ENCODE measurements around the gene RSPH10B2. TPM values are rescaled to one million over a fixed set of nuclear protein-coding genes. Genes with fewer than 3 reads are reported as not detected.

The RSPH10B2 gene
- total and polyA plus RNA-seq, 2 of the 8 experiments (the other 6 are each of a cell fraction or from before 2014, with no cell fraction given), result 0.14 to 0.35 TPM

DNA sequence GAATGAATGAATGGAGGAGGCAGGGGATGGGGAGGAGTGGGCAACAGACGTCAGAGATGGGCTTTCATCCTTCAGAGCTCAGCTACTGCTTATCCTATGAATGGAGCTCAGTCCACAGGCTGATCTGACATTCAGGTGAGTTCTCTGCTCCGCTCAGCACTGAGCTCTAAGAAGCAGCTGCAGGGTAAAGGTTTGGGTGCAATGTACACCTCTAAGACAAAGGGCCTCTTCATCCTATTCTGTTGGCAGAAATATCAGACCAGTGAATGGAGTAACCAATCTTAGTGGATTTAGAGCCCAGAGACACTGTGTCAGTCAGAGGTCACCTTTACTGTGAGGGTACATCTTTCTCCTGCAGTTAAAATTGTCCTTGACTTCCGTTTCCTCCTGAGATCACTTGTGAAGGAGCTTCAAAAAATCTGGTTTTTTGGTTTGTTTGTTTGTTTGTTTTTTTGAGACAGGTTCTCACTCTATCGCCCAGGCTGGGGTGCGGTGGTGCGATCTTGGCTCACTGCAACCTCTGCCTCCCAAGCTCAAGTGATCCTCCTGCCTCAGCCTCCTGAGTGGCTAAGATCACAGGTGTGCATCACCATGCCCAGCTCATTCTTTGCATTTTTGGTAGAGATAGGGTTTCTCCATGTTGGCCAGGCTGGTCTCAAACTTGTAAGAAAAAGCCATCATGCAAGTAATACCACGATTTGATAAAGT lies 77.3 kb downstream of the RSPH10B2 start:
- no peak overlapping the region for H3K4me3 ChIP-seq (ENCODE audit: extremely low read depth in 1 of 4, insufficient read depth in 2 of 4, low read depth in 3 of 4, low read length in 4 of 4)
- H3K23ac ChIP-seq (ENCODE audit: insufficient read length), result no peak overlapping the region
- no peak for FAIRE-seq
- no peaks in the 10 kb centered on the region for H3K36me3 ChIP-seq (ENCODE audit: control insufficient read depth in 2 of 4, insufficient read depth in 4 of 4, low read length in 3 of 4)
- ChIA-PET CTCF (ENCODE audit: partially characterized antibody) (interaction anchor here (2.5 kb wide), 1 partner anchor 27 kb away, joined by 7 read pairs; no protein-coding TSS in a partner anchor), POLR2A (ENCODE audit: partially characterized antibody) (no interaction called here)
- H3K79me2 ChIP-seq (ENCODE audit: control insufficient read depth in 1 of 2, insufficient read depth in 2 of 2, low read length in 2 of 2), result no peaks in the 10 kb centered on the region
- no peak overlapping the region for H2BK20ac ChIP-seq (ENCODE audit: low read length)
- H3K27ac ChIP-seq (ENCODE audit: low read depth, low read length), result no peak overlapping the region
- no peak overlapping the region for H3K4me2 ChIP-seq (ENCODE audit: insufficient read depth in 1 of 2, low read depth in 2 of 2, low read length in 2 of 2)
- 83% methylated on average over 7 of the region's 7 CpGs; no CpG with 5 or more reads in 1 of the 2 experiments for WGBS, 2 experiments (ENCODE audit: extremely low coverage in 1 of 2, insufficient coverage in 1 of 2, insufficient read length in 1 of 2, insufficient replicate concordance in 2 of 2, low coverage in 1 of 2, low lambda C conversion rate in 2 of 2, missing lambda C conversion rate in 1 of 2)
- H4K20me1 ChIP-seq (replicated peaks in 1 of 2; ENCODE audit: control insufficient read depth in 1 of 2, insufficient read depth in 2 of 2, low read length in 2 of 2), result no peaks in the 10 kb centered on the region
- no peak overlapping the region for H2AK5ac ChIP-seq (ENCODE audit: low read depth, low read length)
- H3K9me3 ChIP-seq (ENCODE audit: insufficient read depth in 2 of 2, low read depth in 1 of 2, low read length in 1 of 2), result no peaks in the 10 kb centered on the region
- no peak overlapping the region for H3K9ac ChIP-seq (replicated peaks in 1 of 4; ENCODE audit: extremely low read depth in 1 of 4, low read depth in 3 of 4, low read length in 3 of 4)
- no peaks in the 10 kb centered on the region for H3K23me2 ChIP-seq (ENCODE audit: low read depth, low read length)
- no peak overlapping the region for H4K8ac ChIP-seq (ENCODE audit: extremely low read depth, insufficient read depth, low read length)
- no peak overlapping the region for H3K14ac ChIP-seq (ENCODE audit: insufficient read length)
- H4K91ac ChIP-seq (replicated peaks; ENCODE audit: insufficient read length, low read length), result no peak overlapping the region
- no peak overlapping the region for H2BK120ac ChIP-seq (replicated peaks; ENCODE audit: low read depth, low read length)
- DNase-seq (ENCODE audit: low read depth in 1 of 2, low spot score in 2 of 2), result no peak
- H3K4me1 ChIP-seq (replicated peaks in 1 of 4; ENCODE audit: control insufficient read depth in 3 of 4, insufficient read depth in 4 of 4, low read length in 3 of 4), result no peaks in the 10 kb centered on the region
- H3K79me1 ChIP-seq (ENCODE audit: low read depth, low read length), result no peaks in the 10 kb centered on the region
- no peak overlapping the region for H2AFZ ChIP-seq (ENCODE audit: low read length)
- TF ChIP-seq TAF7 (optimal IDR thresholded peaks at IDR 0.05; ENCODE audit: borderline replicate concordance, low read depth, low read length), result no peak
- no peak for TF ChIP-seq BRCA1 (IDR thresholded peaks at IDR 0.05; ENCODE audit: low read depth, low read length)
- TF ChIP-seq KDM1A (IDR thresholded peaks at IDR 0.05; ENCODE audit: borderline replicate concordance, low read length), result no peak
- no peak for TF ChIP-seq GABPA (IDR thresholded peaks at IDR 0.05; ENCODE audit: borderline replicate concordance, insufficient read depth, low read length)
- TF ChIP-seq ATF3 (IDR thresholded peaks at IDR 0.05; ENCODE audit: insufficient read depth, low read depth, low read length), result no peak
- no peak for TF ChIP-seq CREB1 (IDR thresholded peaks at IDR 0.05)
- no peak overlapping the region for H4K5ac ChIP-seq (ENCODE audit: insufficient read length, low read depth, low read length)
- no peak overlapping the region for H3K18ac ChIP-seq (ENCODE audit: extremely low read depth, low read length)
- H3K56ac ChIP-seq (replicated peaks; ENCODE audit: insufficient read length, low read depth, low read length), result no peak overlapping the region
- no peak overlapping the region for H2BK5ac ChIP-seq (ENCODE audit: low read depth, low read length)
- no peaks in the 10 kb centered on the region for H3K27me3 ChIP-seq (replicated peaks in 1 of 4; ENCODE audit: control insufficient read depth in 3 of 4, extremely low read depth in 1 of 4, insufficient read depth in 3 of 4, low read length in 3 of 4)
- no peak overlapping the region for H2BK12ac ChIP-seq (ENCODE audit: low read depth, low read length)
- 0 out of 2 replicates have a peak overlapping the region, but pooled peaks have one; percentile 29 for H2BK15ac ChIP-seq (ENCODE audit: low read length)
- H3K4ac ChIP-seq (replicated peaks; ENCODE audit: insufficient read length, low read depth, low read length), result no peak overlapping the region

Data from H1 (cell line).